Measurements from ENCODE around the gene FARP2. TPM values are rescaled to one million over a fixed set of nuclear protein-coding genes. Genes with fewer than 3 reads are reported as not detected.

FARP2 gene
- total RNA-seq, 4 donors from 2014 or later: 42.7 to 229 (median 93.2) TPM

- TF ChIP-seq, protein P1, sequence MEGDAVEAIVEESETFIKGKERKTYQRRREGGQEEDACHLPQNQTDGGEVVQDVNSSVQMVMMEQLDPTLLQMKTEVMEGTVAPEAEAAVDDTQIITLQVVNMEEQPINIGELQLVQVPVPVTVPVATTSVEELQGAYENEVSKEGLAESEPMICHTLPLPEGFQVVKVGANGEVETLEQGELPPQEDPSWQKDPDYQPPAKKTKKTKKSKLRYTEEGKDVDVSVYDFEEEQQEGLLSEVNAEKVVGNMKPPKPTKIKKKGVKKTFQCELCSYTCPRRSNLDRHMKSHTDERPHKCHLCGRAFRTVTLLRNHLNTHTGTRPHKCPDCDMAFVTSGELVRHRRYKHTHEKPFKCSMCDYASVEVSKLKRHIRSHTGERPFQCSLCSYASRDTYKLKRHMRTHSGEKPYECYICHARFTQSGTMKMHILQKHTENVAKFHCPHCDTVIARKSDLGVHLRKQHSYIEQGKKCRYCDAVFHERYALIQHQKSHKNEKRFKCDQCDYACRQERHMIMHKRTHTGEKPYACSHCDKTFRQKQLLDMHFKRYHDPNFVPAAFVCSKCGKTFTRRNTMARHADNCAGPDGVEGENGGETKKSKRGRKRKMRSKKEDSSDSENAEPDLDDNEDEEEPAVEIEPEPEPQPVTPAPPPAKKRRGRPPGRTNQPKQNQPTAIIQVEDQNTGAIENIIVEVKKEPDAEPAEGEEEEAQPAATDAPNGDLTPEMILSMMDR (IDR thresholded peaks at IDR 0.05): no peak
- TF ChIP-seq EP300 (IDR thresholded peaks at IDR 0.05) (no peak), POLR2A (IDR thresholded peaks at IDR 0.05) (no peak)
- Histone ChIP-seq H3K27ac (no peak overlapping the region), H3K4me1 (peaks cover 0 to 8% (median 2%) of the 10 kb centered on the region in 4 donors), H3K27me3 (no peaks in the 10 kb centered on the region), H3K36me3 (peaks cover 5 to 90% (median 38%) of the 10 kb centered on the region in 3 donors), H3K4me3 (no peak overlapping the region), H3K9me3 (no peaks in the 10 kb centered on the region)
- WGBS, 2 donors: 81% methylated on average over 2 of the region's 2 CpGs
- DNase-seq (ENCODE audit: low spot score in 2 of 2): no peak
Measured at GRCh38 chr2:241350530-241350877, 5.6 kb upstream of the FARP2 start.

GRCh38 chr2:241350878-241351639, 5.0 kb upstream of the FARP2 start:
- no peak overlapping the region for H3K27ac ChIP-seq
- WGBS, 2 donors: 74 to 82% methylated on average over 9 of the region's 9 CpGs
- TF ChIP-seq POLR2A (IDR thresholded peaks at IDR 0.05) (no peak), EP300 (IDR thresholded peaks at IDR 0.05) (no peak)
- TF ChIP-seq, protein P1 (IDR thresholded peaks at IDR 0.05): no peak
- no peak for DNase-seq (ENCODE audit: low spot score in 2 of 2)
- H3K9me3 ChIP-seq: no peaks in the 10 kb centered on the region
- H3K4me1 ChIP-seq: peaks cover 0 to 8% (median 2%) of the 10 kb centered on the region in 4 donors
- H3K4me3 ChIP-seq: no peak overlapping the region
- H3K27me3 ChIP-seq: no peaks in the 10 kb centered on the region
- peaks cover 5 to 84% (median 33%) of the 10 kb centered on the region in 3 donors for H3K36me3 ChIP-seq

GRCh38 chr2:241351640-241352031, 4.4 kb upstream of the FARP2 start:
- no peak for TF ChIP-seq POLR2A (IDR thresholded peaks at IDR 0.05)
- TF ChIP-seq, protein P1 (IDR thresholded peaks at IDR 0.05): no peak
- TF ChIP-seq EP300 (IDR thresholded peaks at IDR 0.05): no peak
- 60 to 66% methylated on average over 3 of the region's 3 CpGs for WGBS, 2 donors
- Histone ChIP-seq H3K4me3 (no peak overlapping the region), H3K27me3 (no peaks in the 10 kb centered on the region), H3K4me1 (peaks cover 0 to 9% (median 3%) of the 10 kb centered on the region in 4 donors), H3K36me3 (peaks cover 5 to 78% (median 27%) of the 10 kb centered on the region in 3 donors), H3K9me3 (no peaks in the 10 kb centered on the region), H3K27ac (no peak overlapping the region)
- DNase-seq (ENCODE audit: low spot score in 2 of 2): no peak

GRCh38 chr2:241352227-241352626, 3.9 kb upstream of the FARP2 start:
- Histone ChIP-seq H3K4me3 (no peak overlapping the region), H3K9me3 (no peaks in the 10 kb centered on the region), H3K4me1 (peaks cover 0 to 15% (median 7%) of the 10 kb centered on the region in 4 donors), H3K27me3 (no peaks in the 10 kb centered on the region), H3K27ac (no peak overlapping the region), H3K36me3 (peaks cover 5 to 72% (median 21%) of the 10 kb centered on the region in 3 donors)
- 91% methylated on average over 3 of the region's 3 CpGs for WGBS, 2 donors
- TF ChIP-seq EP300 (IDR thresholded peaks at IDR 0.05): no peak
- no peak for DNase-seq (ENCODE audit: low spot score in 2 of 2)

GRCh38 chr2:241354668-241355658, 1.1 kb upstream of the FARP2 start:
- Histone ChIP-seq H3K27ac (peak overlapping the region in 3 of 4 donors; percentile 78 to 81 (median 79)), H3K36me3 (peaks cover 5 to 45% (median 12%) of the 10 kb centered on the region in 3 donors), H3K4me3 (peak overlapping the region in 3 of 4 donors; percentile 1 to 40 (median 7)), H3K27me3 (no peaks in the 10 kb centered on the region), H3K9me3 (no peaks in the 10 kb centered on the region), H3K4me1 (peaks cover 0 to 39% (median 28%) of the 10 kb centered on the region in 4 donors)
- TF ChIP-seq EP300 (IDR thresholded peaks at IDR 0.05) (peak in 1 of 2 donors; percentile 17), POLR2A (IDR thresholded peaks at IDR 0.05) (no peak)
- TF ChIP-seq, protein P1 (IDR thresholded peaks at IDR 0.05): no peak
- DNase-seq (ENCODE audit: low spot score in 2 of 2): peak; percentile 59 to 67
- WGBS, 2 donors: 35 to 38% methylated on average over 21 to 38 of the region's 40 CpGs
